Dermis lymphatic vessel endothelial cell (primary cell): ENCODE results near the gene CPA4. TPM values are rescaled to one million over a fixed set of nuclear protein-coding genes. Genes with fewer than 3 reads are reported as not detected.

Source experiments
- total RNA-seq: library from RNA; depleted of rRNA; stranded (reverse); fragments of >200 nt; gene quantifications from 2 replicates; pipeline ENCODE4 v1.2.1, GENCODE V29; 2014

CPA4 gene
- total RNA-seq = 0.54 TPM in 1 of 2 replicates, not detected in the other

GRCh38 chr7:130292682-130293257, at the start of gene CPA4:
CPA4 (plus strand) TSS chr7:130293161; CDS start chr7:130293181, 20 bp downstream.

GRCh38 chr7:130266258-130266960, 26.6 kb upstream of the CPA4 start, which contains the start of gene CPA2:
CPA2 (plus strand) TSS chr7:130266863; CDS start chr7:130266882, 19 bp downstream.

GRCh38 chr7:130344271-130344866, 51.4 kb downstream of the CPA4 start, which contains the start of gene CPA5:
CPA5 (plus strand) TSS chr7:130344816; CDS start chr7:130346486, 1,670 bp downstream.

Other genes starting within 250 kb of the CPA4 start
- gene ZC3HC1, start 241.8 kb upstream of the CPA4 start, total RNA-seq = 13.0 and 13.8 TPM in 2 replicates
- gene KLHDC10, start 222.6 kb upstream of the CPA4 start, total RNA-seq = 27.1 and 32.2 TPM in 2 replicates
- gene TMEM209, start 87.8 kb upstream of the CPA4 start, total RNA-seq = 6.5 and 7.2 TPM in 2 replicates
- gene SSMEM1, start 85.3 kb upstream of the CPA4 start, total RNA-seq = not detected in 2 replicates
- gene CPA2, start 26.3 kb upstream of the CPA4 start, total RNA-seq = not detected in 2 replicates
- gene CPA5, start 51.7 kb downstream of the CPA4 start, total RNA-seq = not detected in 2 replicates
- not detected in 2 replicates for gene CPA1, start 87.3 kb downstream of the CPA4 start, total RNA-seq
- gene CEP41, start 147.9 kb downstream of the CPA4 start, total RNA-seq = 2.9 and 4.1 TPM in 2 replicates
- gene MEST, start 198.9 kb downstream of the CPA4 start, total RNA-seq = 0.87 and 1.1 TPM in 2 replicates